ENCODE measurements around the gene SMARCA4. TPM values are rescaled to one million over a fixed set of nuclear protein-coding genes. Genes with fewer than 3 reads are reported as not detected.
A peak's percentile ranks its signal among the peaks of the same experiment; 100 is the strongest.
"Not testable (repeated sequence)": the region's sequence is repeated elsewhere in the genome, so short reads cannot be mapped to it uniquely, and the experiment has no call there.

The SMARCA4 gene
- total RNA-seq, 1 experiment from 2014 or later, result 261 TPM

- H2BK15ac ChIP-seq (ENCODE audit: low read depth, low read length), result no peak overlapping the region
- no peaks in the 10 kb centered on the region for H3K27me3 ChIP-seq (ENCODE audit: insufficient read depth, low read length)
- H3T11ph ChIP-seq (ENCODE audit: low read length), result no peak overlapping the region
- H4K20me1 ChIP-seq (ENCODE audit: control insufficient read depth, insufficient read depth, insufficient read length), result no peaks in the 10 kb centered on the region
- H4K8ac ChIP-seq (replicated peaks; ENCODE audit: insufficient read length, low read depth, low read length), result no peak overlapping the region
- no peaks in the 10 kb centered on the region for H3K4me1 ChIP-seq (ENCODE audit: insufficient read depth, low read length)
- H2AFZ ChIP-seq (ENCODE audit: low read length), result no peak overlapping the region
- no peaks in the 10 kb centered on the region; the same call in 1 of the 2 replicates for H3K27me3 Mint-ChIP-seq (ENCODE audit: low read depth)
- H3K23ac ChIP-seq (ENCODE audit: insufficient read length, low read depth, low read length), result no peak overlapping the region
- H3K14ac ChIP-seq (ENCODE audit: insufficient read depth, low read length), result no peak overlapping the region
- H2BK12ac ChIP-seq (ENCODE audit: insufficient read length, low read depth, low read length), result no peak overlapping the region
- H3K4me3 Mint-ChIP-seq, result no peak overlapping the region
- no peaks in the 10 kb centered on the region for H3K4me1 Mint-ChIP-seq
- no peak overlapping the region for H3K4ac ChIP-seq (ENCODE audit: low read depth, low read length)
- no peak overlapping the region for H3K4me2 ChIP-seq (ENCODE audit: insufficient read depth, insufficient read length, low read length)
- no peak overlapping the region for H2BK5ac ChIP-seq (ENCODE audit: insufficient read length, low read length)
- H3K9ac ChIP-seq (ENCODE audit: extremely low read depth, insufficient read length, low read length), result no peak overlapping the region
- no peak overlapping the region for H2BK120ac ChIP-seq (ENCODE audit: low read depth, low read length, poor library complexity, severe bottlenecking)
- no peak overlapping the region for H3K27ac Mint-ChIP-seq
- DNase-seq, result no peak
- H3K18ac ChIP-seq (ENCODE audit: insufficient read length, low read depth, low read length), result no peak overlapping the region
- no CpG with 5 or more reads among the region's 6 CpGs for WGBS (ENCODE audit: extremely low coverage, insufficient read length, low lambda C conversion rate)
- no peak overlapping the region for H4K91ac ChIP-seq (ENCODE audit: insufficient read length, low read depth, low read length)
- H4K5ac ChIP-seq (ENCODE audit: insufficient read length, low read depth, low read length), result no peak overlapping the region
- no peaks in the 10 kb centered on the region for H3K79me2 ChIP-seq (ENCODE audit: insufficient read depth, low read length)
- TF ChIP-seq CTCF (conservative IDR thresholded peaks at IDR 0.05), result no peak
- no peaks in the 10 kb centered on the region for H3K79me1 ChIP-seq (ENCODE audit: insufficient read depth, low read depth, low read length, poor library complexity, severe bottlenecking)
- H3K9me3 Mint-ChIP-seq, result no peaks in the 10 kb centered on the region
- no peaks in the 10 kb centered on the region for H3K36me3 Mint-ChIP-seq (ENCODE audit: insufficient read depth in 1 of 3, low read depth in 3 of 3)
- no peak overlapping the region for H3K56ac ChIP-seq (ENCODE audit: insufficient read length, low read depth, low read length)
- H2AK5ac ChIP-seq (ENCODE audit: insufficient read length, low read length), result no peak overlapping the region
- no peak overlapping the region for H2BK20ac ChIP-seq (ENCODE audit: low read depth, low read length, poor library complexity, severe bottlenecking)
- no peak overlapping the region for H3K27ac ChIP-seq (ENCODE audit: insufficient read length, low read depth, low read length)
- H3K23me2 ChIP-seq (ENCODE audit: insufficient read length, low read depth, low read length, poor library complexity, severe bottlenecking), result no peaks in the 10 kb centered on the region
- H3K9me3 ChIP-seq (ENCODE audit: control insufficient read depth, low read depth, low read length), result no peaks in the 10 kb centered on the region
Observed at GRCh38 chr19:10952809-10953208, 8.0 kb upstream of the SMARCA4 start.

- H3T11ph ChIP-seq (ENCODE audit: low read length); H3K9ac ChIP-seq (ENCODE audit: extremely low read depth, insufficient read length, low read length); H2BK120ac ChIP-seq (ENCODE audit: low read depth, low read length, poor library complexity, severe bottlenecking); H2BK15ac ChIP-seq (ENCODE audit: low read depth, low read length); H3K27ac ChIP-seq (ENCODE audit: insufficient read length, low read depth, low read length); H3K4me1 ChIP-seq (ENCODE audit: insufficient read depth, low read length); H4K20me1 ChIP-seq (ENCODE audit: control insufficient read depth, insufficient read depth, insufficient read length); H3K79me1 ChIP-seq (ENCODE audit: insufficient read depth, low read depth, low read length, poor library complexity, severe bottlenecking); H3K14ac ChIP-seq (ENCODE audit: insufficient read depth, low read length); H4K91ac ChIP-seq (ENCODE audit: insufficient read length, low read depth, low read length); H3K9me3 Mint-ChIP-seq; H3K4ac ChIP-seq (ENCODE audit: low read depth, low read length); H3K56ac ChIP-seq (ENCODE audit: insufficient read length, low read depth, low read length); H3K9me3 ChIP-seq (ENCODE audit: control insufficient read depth, low read depth, low read length); H2BK5ac ChIP-seq (ENCODE audit: insufficient read length, low read length); H3K36me3 Mint-ChIP-seq (ENCODE audit: insufficient read depth in 1 of 3, low read depth in 3 of 3); H2AFZ ChIP-seq (ENCODE audit: low read length); H3K18ac ChIP-seq (ENCODE audit: insufficient read length, low read depth, low read length); H2BK20ac ChIP-seq (ENCODE audit: low read depth, low read length, poor library complexity, severe bottlenecking); H4K5ac ChIP-seq (ENCODE audit: insufficient read length, low read depth, low read length); H4K8ac ChIP-seq (replicated peaks; ENCODE audit: insufficient read length, low read depth, low read length); DNase-seq; H2BK12ac ChIP-seq (ENCODE audit: insufficient read length, low read depth, low read length); H3K23ac ChIP-seq (ENCODE audit: insufficient read length, low read depth, low read length); H3K27me3 Mint-ChIP-seq (ENCODE audit: low read depth); H3K27me3 ChIP-seq (ENCODE audit: insufficient read depth, low read length); H2AK5ac ChIP-seq (ENCODE audit: insufficient read length, low read length): not testable (repeated sequence)
- peak overlapping the region; percentile 79 to 86 for H3K4me3 Mint-ChIP-seq
- H3K79me2 ChIP-seq (ENCODE audit: insufficient read depth, low read length), result peaks cover 27% of the 10 kb centered on the region
- H3K27ac Mint-ChIP-seq, result 0 out of 7 replicates have a peak overlapping the region, but pooled peaks of 1 of the 3 experiments have one; percentile 27
- peaks cover 17 to 20% of the 10 kb centered on the region in 2 experiments for H3K4me1 Mint-ChIP-seq
- H3K23me2 ChIP-seq (ENCODE audit: insufficient read length, low read depth, low read length, poor library complexity, severe bottlenecking), result peaks cover 15% of the 10 kb centered on the region
- no CpG with 5 or more reads among the region's 19 CpGs for WGBS (ENCODE audit: extremely low coverage, insufficient read length, low lambda C conversion rate)
- peak overlapping the region; percentile 79 for H3K4me2 ChIP-seq (ENCODE audit: insufficient read depth, insufficient read length, low read length)
Observed at GRCh38 chr19:10959277-10959968, 1.4 kb upstream of the SMARCA4 start.
